H9 (cell line): ENCODE results near the gene LSM7. TPM values are rescaled to one million over a fixed set of nuclear protein-coding genes. Genes with fewer than 3 reads are reported as not detected.

Experiments
- DNase-seq: peaks from one replicate; pipeline ENCODE4 v3.0.0-alpha.2; 2017
- H2AFZ ChIP-seq: one replicate; pipeline ENCODE4 v1.6.1; 2013; ENCODE audit warnings: mild to moderate bottlenecking, low read length, control low read depth, moderate library complexity
- H2AK5ac ChIP-seq: 2 replicates; pipeline ENCODE4 v1.6.1; 2013; ENCODE audit warnings: low read length, control low read depth, mixed read lengths; ENCODE audit not compliant: insufficient read length
- H2BK120ac ChIP-seq: one replicate; pipeline ENCODE4 v1.6.1; 2013; ENCODE audit warnings: low read depth, mild to moderate bottlenecking, low read length, control low read depth, inconsistent platforms; ENCODE audit not compliant: poor library complexity, severe bottlenecking
- H2BK12ac ChIP-seq: 2 replicates; pipeline ENCODE4 v1.6.1; 2013; ENCODE audit warnings: low read length, control low read depth, mixed read lengths, low read depth; ENCODE audit not compliant: insufficient read length
- H2BK15ac ChIP-seq: 2 replicates; pipeline ENCODE4 v1.6.1; 2013; ENCODE audit warnings: low read depth, low read length, control low read depth
- H2BK20ac ChIP-seq: one replicate; pipeline ENCODE4 v1.6.1; 2013; ENCODE audit warnings: low read depth, mild to moderate bottlenecking, low read length, control low read depth, inconsistent platforms; ENCODE audit not compliant: poor library complexity, severe bottlenecking
- H2BK5ac ChIP-seq: 2 replicates; pipeline ENCODE4 v1.6.1; 2013; ENCODE audit warnings: low read length, control low read depth, mixed read lengths; ENCODE audit not compliant: insufficient read length
- H3K14ac ChIP-seq: 2 replicates; pipeline ENCODE4 v1.6.1; 2013; ENCODE audit warnings: low read length, control low read depth; ENCODE audit not compliant: insufficient read depth
- H3K18ac ChIP-seq: 2 replicates; pipeline ENCODE4 v1.6.1; 2013; ENCODE audit warnings: low read depth, mild to moderate bottlenecking, mixed read lengths, low read length, control low read depth; ENCODE audit not compliant: insufficient read length
- H3K23ac ChIP-seq: 2 replicates; pipeline ENCODE4 v1.6.1; 2013; ENCODE audit warnings: low read length, control low read depth, mixed read lengths, low read depth; ENCODE audit not compliant: insufficient read length
- H3K23me2 ChIP-seq: 2 replicates; pipeline ENCODE4 v1.6.1; 2013; ENCODE audit warnings: low read depth, mild to moderate bottlenecking, mixed read lengths, low read length, control low read depth; ENCODE audit not compliant: insufficient read length, poor library complexity, severe bottlenecking
- H3K27ac ChIP-seq: 2 replicates; pipeline ENCODE4 v1.5.1; 2013; ENCODE audit warnings: low read length, control low read depth, mixed read lengths, low read depth; ENCODE audit not compliant: insufficient read length
- H3K27me3 ChIP-seq: 2 replicates; pipeline ENCODE4 v1.6.1; 2013; ENCODE audit warnings: low read length, control low read depth, inconsistent platforms; ENCODE audit not compliant: insufficient read depth
- H3K4ac ChIP-seq: 2 replicates; pipeline ENCODE4 v1.6.1; 2013; ENCODE audit warnings: low read depth, mild to moderate bottlenecking, control low read depth, inconsistent platforms, low read length, moderate library complexity
- H3K4me1 ChIP-seq: 2 replicates; pipeline ENCODE4 v1.6.1; 2013; ENCODE audit warnings: low read length, control low read depth, inconsistent platforms; ENCODE audit not compliant: insufficient read depth
- H3K4me2 ChIP-seq: 2 replicates; pipeline ENCODE4 v1.6.1; 2013; ENCODE audit warnings: low read length, control low read depth, mixed read lengths; ENCODE audit not compliant: insufficient read length, insufficient read depth
- H3K56ac ChIP-seq: 2 replicates; pipeline ENCODE4 v1.6.1; 2013; ENCODE audit warnings: low read depth, mild to moderate bottlenecking, mixed read lengths, low read length, control low read depth; ENCODE audit not compliant: insufficient read length
- H3K79me1 ChIP-seq: 2 replicates; pipeline ENCODE4 v1.6.1; 2013; ENCODE audit warnings: low read depth, mild to moderate bottlenecking, moderate library complexity, low read length, control low read depth, inconsistent platforms; ENCODE audit not compliant: insufficient read depth, poor library complexity, severe bottlenecking
- H3K79me2 ChIP-seq: 2 replicates; pipeline ENCODE4 v1.6.1; 2013; ENCODE audit warnings: low read length, control low read depth, inconsistent platforms; ENCODE audit not compliant: insufficient read depth
- H3K9ac ChIP-seq: 2 replicates; pipeline ENCODE4 v1.6.1; 2013; ENCODE audit warnings: low read length, control low read depth, mixed read lengths; ENCODE audit not compliant: insufficient read length; ENCODE audit errors: extremely low read depth
- H3K9me3 ChIP-seq: one replicate; pipeline ENCODE4 v1.6.1; 2013; ENCODE audit warnings: low read depth, low read length, inconsistent platforms; ENCODE audit not compliant: control insufficient read depth
- H3T11ph ChIP-seq: one replicate; pipeline ENCODE4 v1.6.1; 2013; ENCODE audit warnings: mild to moderate bottlenecking, low read length, control low read depth, inconsistent platforms
- H4K20me1 ChIP-seq: one replicate; pipeline ENCODE4 v1.6.1; 2013; ENCODE audit not compliant: control insufficient read depth, insufficient read length, insufficient read depth
- H4K5ac ChIP-seq: 2 replicates; pipeline ENCODE4 v1.6.1; 2013; ENCODE audit warnings: low read depth, mild to moderate bottlenecking, mixed read lengths, low read length, control low read depth; ENCODE audit not compliant: insufficient read length
- H4K8ac ChIP-seq: replicated peaks from 2 replicates; pipeline ENCODE4 v1.6.1; 2013; ENCODE audit warnings: low read length, control low read depth, mixed read lengths, low read depth; ENCODE audit not compliant: insufficient read length
- H4K91ac ChIP-seq: 2 replicates; pipeline ENCODE4 v1.6.1; 2013; ENCODE audit warnings: low read depth, mild to moderate bottlenecking, moderate library complexity, mixed read lengths, low read length, control low read depth; ENCODE audit not compliant: insufficient read length
- H3K27ac Mint-ChIP-seq, 3 experiments: 2 replicates in 2 of 3; 3 replicates in 1 of 3; pipeline ENCODE4 v1.8.0; 2020 to 2021; ENCODE audit warnings: mixed read lengths in 3 of 3, mild to moderate bottlenecking in 1 of 3, moderate library complexity in 1 of 3
- H3K27me3 Mint-ChIP-seq: 2 replicates; pipeline ENCODE4 v1.8.0; 2021; ENCODE audit warnings: low read depth, mild to moderate bottlenecking, moderate library complexity, mixed read lengths
- H3K36me3 Mint-ChIP-seq, 3 experiments: 2 replicates in 2 of 3; 3 replicates in 1 of 3; pipeline ENCODE4 v1.8.0; 2020 to 2021; ENCODE audit warnings: low read depth in 3 of 3, mixed read lengths in 3 of 3; ENCODE audit not compliant: insufficient read depth in 1 of 3
- H3K4me1 Mint-ChIP-seq, 2 experiments: 2 replicates each; pipeline ENCODE4 v1.8.0; 2020; ENCODE audit warnings: mixed read lengths in 2 of 2
- H3K4me3 Mint-ChIP-seq, 2 experiments: 2 replicates in 1 of 2; 3 replicates in 1 of 2; pipeline ENCODE4 v1.8.0; 2020 to 2021; ENCODE audit warnings: mild to moderate bottlenecking in 2 of 2, mixed read lengths in 2 of 2, moderate library complexity in 1 of 2
- H3K9me3 Mint-ChIP-seq, 2 experiments: 2 replicates in 1 of 2; 3 replicates in 1 of 2; pipeline ENCODE4 v1.8.0; 2020; ENCODE audit warnings: mild to moderate bottlenecking in 2 of 2, mixed read lengths in 2 of 2, moderate library complexity in 1 of 2
- WGBS: extraction: QIAGEN DNeasy Blood & Tissue Kit; methylation state at CpG from one replicate; pipeline ENCODE4 v1.1.7; 2013; ENCODE audit warnings: missing lambda C conversion rate, low lambda C conversion rate, mixed read lengths; ENCODE audit not compliant: insufficient read length; ENCODE audit errors: extremely low coverage; 5-methylcytosine and 5-hydroxymethylcytosine counted together
- total RNA-seq: library from RNA; stranded (reverse); gene quantifications from 2 replicates; pipeline ENCODE4 v1.2.1, GENCODE V29; 2021
- TF ChIP-seq, protein P1 (sequence below): fragments of 200-600 bp; sonication (generic); conservative IDR thresholded peaks from 3 replicates; pipeline ENCODE4 v1.8.0; 2021; ENCODE audit warnings: antibody characterized with exemption, mild to moderate bottlenecking

The LSM7 gene
- total RNA-seq, 1 experiment from 2014 or later = 187 TPM

- Histone ChIP-seq H2BK120ac (no peak overlapping the region), H3K79me2 (no peaks in the 10 kb centered on the region), H2AK5ac (no peak overlapping the region), H2BK15ac (no peak overlapping the region), H2BK20ac (no peak overlapping the region), H2AFZ (no peak overlapping the region), H3K4me2 (no peak overlapping the region), H2BK12ac (no peak overlapping the region), H4K20me1 (no peaks in the 10 kb centered on the region), H3T11ph (no peak overlapping the region), H3K14ac (no peak overlapping the region), H3K27ac (no peak overlapping the region), H3K23ac (no peak overlapping the region), H3K18ac (no peak overlapping the region), H3K4me1 (no peaks in the 10 kb centered on the region), H4K5ac (no peak overlapping the region), H4K8ac (no peak overlapping the region), H3K23me2 (no peaks in the 10 kb centered on the region), H2BK5ac (no peak overlapping the region), H3K4ac (no peak overlapping the region), H3K56ac (no peak overlapping the region), H3K79me1 (no peaks in the 10 kb centered on the region), H3K9me3 (no peaks in the 10 kb centered on the region), H4K91ac (no peak overlapping the region), H3K27me3 (no peaks in the 10 kb centered on the region), H3K9ac (no peak overlapping the region)
- no peak for DNase-seq
- TF ChIP-seq, protein P1, sequence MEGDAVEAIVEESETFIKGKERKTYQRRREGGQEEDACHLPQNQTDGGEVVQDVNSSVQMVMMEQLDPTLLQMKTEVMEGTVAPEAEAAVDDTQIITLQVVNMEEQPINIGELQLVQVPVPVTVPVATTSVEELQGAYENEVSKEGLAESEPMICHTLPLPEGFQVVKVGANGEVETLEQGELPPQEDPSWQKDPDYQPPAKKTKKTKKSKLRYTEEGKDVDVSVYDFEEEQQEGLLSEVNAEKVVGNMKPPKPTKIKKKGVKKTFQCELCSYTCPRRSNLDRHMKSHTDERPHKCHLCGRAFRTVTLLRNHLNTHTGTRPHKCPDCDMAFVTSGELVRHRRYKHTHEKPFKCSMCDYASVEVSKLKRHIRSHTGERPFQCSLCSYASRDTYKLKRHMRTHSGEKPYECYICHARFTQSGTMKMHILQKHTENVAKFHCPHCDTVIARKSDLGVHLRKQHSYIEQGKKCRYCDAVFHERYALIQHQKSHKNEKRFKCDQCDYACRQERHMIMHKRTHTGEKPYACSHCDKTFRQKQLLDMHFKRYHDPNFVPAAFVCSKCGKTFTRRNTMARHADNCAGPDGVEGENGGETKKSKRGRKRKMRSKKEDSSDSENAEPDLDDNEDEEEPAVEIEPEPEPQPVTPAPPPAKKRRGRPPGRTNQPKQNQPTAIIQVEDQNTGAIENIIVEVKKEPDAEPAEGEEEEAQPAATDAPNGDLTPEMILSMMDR = no peak
- Mint-ChIP-seq H3K27ac (no peak overlapping the region), H3K36me3 (peaks cover 0 to 2% (median 0%) of the 10 kb centered on the region in 3 experiments; a peak in 1 of 7 replicates), H3K4me3 (no peak overlapping the region; a peak in 1 of 5 replicates), H3K27me3 (peaks cover 17% of the 10 kb centered on the region), H3K4me1 (no peaks in the 10 kb centered on the region), H3K9me3 (no peaks in the 10 kb centered on the region)
- whole genome bisulfite sequencing = no CpG with 5 or more reads among the region's 17 CpGs
Measured at GRCh38 chr19:2354670-2355069, 26.3 kb upstream of the LSM7 start.
